ENCODE results near the gene CCNA2.

The CCNA2 gene

GRCh38 chr4:121824171-121824527 lies 466 bp upstream of the CCNA2 start:
- no peak for TF ChIP-seq CTCF (conservative IDR thresholded peaks at IDR 0.05; ENCODE audit: low read depth, low read length)
- peak overlapping the region; percentile 13; the same call in 1 of the 2 replicates for H3K27ac ChIP-seq
- H3K79me2 ChIP-seq (ENCODE audit: insufficient read depth, low read depth), result peaks cover 43% of the 10 kb centered on the region
- H3K4me3 ChIP-seq (IDR thresholded peaks at IDR 0.05; ENCODE audit: insufficient read depth, low read depth, low read length), result no peak overlapping the region
- H2AFZ ChIP-seq (ENCODE audit: low read depth), result peak overlapping the region; percentile 62
- H3K36me3 ChIP-seq (ENCODE audit: insufficient read depth), result peaks cover 25% of the 10 kb centered on the region
- H3K27me3 ChIP-seq (ENCODE audit: insufficient read depth, low read depth), result no peaks in the 10 kb centered on the region
- H3K4me1 ChIP-seq (ENCODE audit: low read depth, poor library complexity, severe bottlenecking), result peaks cover 38% of the 10 kb centered on the region
- H3K9ac ChIP-seq, result peak overlapping the region; percentile 74; the same call in 1 of the 2 replicates
- H3K4me2 ChIP-seq, result peak overlapping the region; percentile 77
- 0 out of 2 replicates have a peak, but pooled peaks cover 8% of the 10 kb centered on the region for H4K20me1 ChIP-seq (ENCODE audit: insufficient read depth)

- H3K79me2 ChIP-seq (ENCODE audit: insufficient read depth, low read depth), result peaks cover 54% of the 10 kb centered on the region
- H3K9ac ChIP-seq, result peak overlapping the region; percentile 74
- 0 out of 2 replicates have a peak, but pooled peaks cover 8% of the 10 kb centered on the region for H4K20me1 ChIP-seq (ENCODE audit: insufficient read depth)
- peaks cover 41% of the 10 kb centered on the region for H3K4me1 ChIP-seq (ENCODE audit: low read depth, poor library complexity, severe bottlenecking)
- peak overlapping the region; percentile 92 for H3K4me2 ChIP-seq
- no peak overlapping the region for H3K4me3 ChIP-seq (IDR thresholded peaks at IDR 0.05; ENCODE audit: insufficient read depth, low read depth, low read length)
- H3K27ac ChIP-seq, result peak overlapping the region; percentile 75
- H2AFZ ChIP-seq (ENCODE audit: low read depth), result peak overlapping the region; percentile 62; the same call in 1 of the 2 replicates
- H3K36me3 ChIP-seq (ENCODE audit: insufficient read depth), result peaks cover 27% of the 10 kb centered on the region
- H3K27me3 ChIP-seq (ENCODE audit: insufficient read depth, low read depth), result no peaks in the 10 kb centered on the region
- peak; percentile 57 for TF ChIP-seq CTCF (conservative IDR thresholded peaks at IDR 0.05; ENCODE audit: low read depth, low read length)
Observed at GRCh38 chr4:121822796-121823504, 733 bp downstream of the CCNA2 start.

GRCh38 chr4:121822047-121822446 lies 1.6 kb downstream of the CCNA2 start:
- H3K36me3 ChIP-seq (ENCODE audit: insufficient read depth), result peaks cover 27% of the 10 kb centered on the region
- peak overlapping the region; percentile 74; the same call in 1 of the 2 replicates for H3K9ac ChIP-seq
- no peak overlapping the region; the same call in 1 of the 2 replicates for H3K27ac ChIP-seq
- no peak overlapping the region for H2AFZ ChIP-seq (ENCODE audit: low read depth)
- peaks cover 41% of the 10 kb centered on the region for H3K4me1 ChIP-seq (ENCODE audit: low read depth, poor library complexity, severe bottlenecking)
- H4K20me1 ChIP-seq (ENCODE audit: insufficient read depth), result 0 out of 2 replicates have a peak, but pooled peaks cover 8% of the 10 kb centered on the region
- H3K27me3 ChIP-seq (ENCODE audit: insufficient read depth, low read depth), result no peaks in the 10 kb centered on the region
- H3K79me2 ChIP-seq (ENCODE audit: insufficient read depth, low read depth), result peaks cover 57% of the 10 kb centered on the region
- TF ChIP-seq CTCF (conservative IDR thresholded peaks at IDR 0.05; ENCODE audit: low read depth, low read length), result no peak
- H3K4me2 ChIP-seq, result peak overlapping the region; percentile 92
- H3K4me3 ChIP-seq (IDR thresholded peaks at IDR 0.05; ENCODE audit: insufficient read depth, low read depth, low read length), result no peak overlapping the region

GRCh38 chr4:121819216-121819965 lies 4.3 kb downstream of the CCNA2 start:
- no peak overlapping the region for H3K4me3 ChIP-seq (IDR thresholded peaks at IDR 0.05; ENCODE audit: insufficient read depth, low read depth, low read length)
- H3K27me3 ChIP-seq (ENCODE audit: insufficient read depth, low read depth), result no peaks in the 10 kb centered on the region
- H4K20me1 ChIP-seq (ENCODE audit: insufficient read depth), result 0 out of 2 replicates have a peak, but pooled peaks cover 8% of the 10 kb centered on the region
- peaks cover 57% of the 10 kb centered on the region for H3K79me2 ChIP-seq (ENCODE audit: insufficient read depth, low read depth)
- no peak overlapping the region for H2AFZ ChIP-seq (ENCODE audit: low read depth)
- H3K36me3 ChIP-seq (ENCODE audit: insufficient read depth), result peaks cover 34% of the 10 kb centered on the region
- TF ChIP-seq CTCF (conservative IDR thresholded peaks at IDR 0.05; ENCODE audit: low read depth, low read length), result no peak
- H3K9ac ChIP-seq, result no peak overlapping the region
- peak overlapping the region; percentile 4; the same call in 1 of the 2 replicates for H3K4me2 ChIP-seq
- no peak overlapping the region for H3K27ac ChIP-seq
- peaks cover 37% of the 10 kb centered on the region for H3K4me1 ChIP-seq (ENCODE audit: low read depth, poor library complexity, severe bottlenecking)
